Measurements from ENCODE around the gene UGT1A6.

GRCh38 chr2:233793465-233794127, 100.9 kb downstream of the UGT1A6 start:
- TF ChIP-seq MAX (IDR thresholded peaks at IDR 0.05): no peak
- TF ChIP-seq CEBPB (IDR thresholded peaks at IDR 0.05): no peak
- no peak for TF ChIP-seq TCF12 (IDR thresholded peaks at IDR 0.05; ENCODE audit: low read depth)
- TF ChIP-seq RAD21 (IDR thresholded peaks at IDR 0.05; ENCODE audit: low read depth): no peak
- no peak for TF ChIP-seq REST (IDR thresholded peaks at IDR 0.05; ENCODE audit: low read depth)
- no peak for TF ChIP-seq EP300 (IDR thresholded peaks at IDR 0.05; ENCODE audit: borderline replicate concordance)
- no peak for TF ChIP-seq NFIC (IDR thresholded peaks at IDR 0.05)
